ENCODE measurements around the gene TCEAL7. TPM values are rescaled to one million over a fixed set of nuclear protein-coding genes. Genes with fewer than 3 reads are reported as not detected.
A peak's percentile ranks its signal among the peaks of the same experiment; 100 is the strongest.

The TCEAL7 gene
- total RNA-seq, 1 experiment from 2014 or later = not detected

GRCh38 chrX:103343105-103343504 is 13.1 kb downstream of the TCEAL7 start:
- 0 out of 2 replicates have a peak, but pooled peaks cover 2% of the 10 kb centered on the region for H3K27me3 ChIP-seq (ENCODE audit: control insufficient read depth, insufficient read depth, low read length)
- DNase-seq (ENCODE audit: low read depth, low spot score) (peak; percentile 47), ATAC-seq (peak; percentile 83)
- in situ Hi-C loops (cut with HindIII; ENCODE audit: low pct_unique_long_range_greater_than_20kb, low sequenced_read_pairs) = no loop called here
- no peak for TF ChIP-seq SIN3A (IDR thresholded peaks at IDR 0.05; ENCODE audit: borderline replicate concordance, insufficient read depth, low read depth, low read length)
- peak; percentile 78 for TF ChIP-seq CTCF (IDR thresholded peaks at IDR 0.05)
- H3K4me1 ChIP-seq (ENCODE audit: control insufficient read depth, insufficient read depth, low read length) = no peaks in the 10 kb centered on the region
- ChIA-PET CTCF (interaction anchor here (0.6 to 1.1 kb wide), 2 partner anchors 121 to 344 kb away, joined by 5 to 8 read pairs; no protein-coding TSS in a partner anchor), POLR2A (no interaction called here)
- H3K9me3 ChIP-seq (ENCODE audit: control insufficient read depth, insufficient read depth, low read depth, low read length) = no peaks in the 10 kb centered on the region
- H3K36me3 ChIP-seq (ENCODE audit: control insufficient read depth, insufficient read depth, low read length) = no peaks in the 10 kb centered on the region
- intact Hi-C loops (cut with micrococcal nuclease; ENCODE audit: unreplicated experiment) = loop anchor here (1.0 kb wide), 1 partner anchor 121 kb away; no protein-coding TSS in a partner anchor
- H3K27ac ChIP-seq (ENCODE audit: low read length) = no peak overlapping the region
- BruUV-seq (replicated peaks) = no TSS peak
- H3K4me3 ChIP-seq (ENCODE audit: low read depth in 2 of 2, low read length in 2 of 2) = no peak overlapping the region

- ATAC-seq (no peak), DNase-seq (ENCODE audit: low read depth, low spot score) (no peak)
- no peaks in the 10 kb centered on the region for H3K9me3 ChIP-seq (ENCODE audit: control insufficient read depth, insufficient read depth, low read depth, low read length)
- POLR2A ChIA-PET = no interaction called here
- H3K4me3 ChIP-seq (ENCODE audit: low read depth in 2 of 2, low read length in 2 of 2) = no peak overlapping the region
- H3K4me1 ChIP-seq (ENCODE audit: control insufficient read depth, insufficient read depth, low read length) = no peaks in the 10 kb centered on the region
- no peak for TF ChIP-seq TCF7L2 (IDR thresholded peaks at IDR 0.05; ENCODE audit: low read depth, low read length)
- TF ChIP-seq POLR2AphosphoS5 (IDR thresholded peaks at IDR 0.05; ENCODE audit: low read depth, low read length) = no peak
- TF ChIP-seq SIN3A (IDR thresholded peaks at IDR 0.05; ENCODE audit: borderline replicate concordance, insufficient read depth, low read depth, low read length) = no peak
- no peak for TF ChIP-seq CTCF (IDR thresholded peaks at IDR 0.05)
- no peak for TF ChIP-seq REST (IDR thresholded peaks at IDR 0.05; ENCODE audit: insufficient read depth in 1 of 2, low read depth in 2 of 2, low read length in 1 of 2)
- no TSS peak for BruUV-seq (replicated peaks)
- CTCF ChIA-PET = no interaction called here
- H3K36me3 ChIP-seq (ENCODE audit: control insufficient read depth, insufficient read depth, low read length) = no peaks in the 10 kb centered on the region
- intact Hi-C loops (cut with micrococcal nuclease; ENCODE audit: unreplicated experiment) (no loop called here), in situ Hi-C loops (cut with HindIII; ENCODE audit: low pct_unique_long_range_greater_than_20kb, low sequenced_read_pairs) (no loop called here)
- 0 out of 2 replicates have a peak, but pooled peaks cover 2% of the 10 kb centered on the region for H3K27me3 ChIP-seq (ENCODE audit: control insufficient read depth, insufficient read depth, low read length)
- H3K27ac ChIP-seq (ENCODE audit: low read length) = no peak overlapping the region
Measured at GRCh38 chrX:103344606-103345005, 14.6 kb downstream of the TCEAL7 start.
